ENCODE results near the gene EFNA4.

EFNA4 gene

DNA sequence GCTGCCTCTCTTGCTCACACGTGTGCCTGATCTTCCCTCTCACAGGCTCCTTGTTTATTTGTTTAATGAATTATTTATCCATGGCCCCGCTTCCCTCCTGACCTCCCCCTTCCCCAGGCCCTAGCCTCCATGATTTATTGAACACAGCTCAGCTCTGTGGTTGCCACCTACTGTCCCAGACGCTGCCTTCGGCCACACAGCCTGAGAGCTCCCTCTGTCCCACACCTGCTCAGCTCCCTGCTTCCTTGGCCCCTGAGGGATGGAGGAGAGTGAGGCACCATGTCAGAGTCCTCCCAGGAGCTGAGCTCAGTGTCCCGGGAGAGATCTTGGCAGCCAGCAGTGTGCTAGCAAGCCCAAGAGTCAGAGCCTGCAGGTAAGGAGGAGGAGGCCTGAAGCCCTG is 12.0 kb downstream of the EFNA4 start:
- DNase-seq: no peak

- no peak for DNase-seq
Measured at GRCh38 chr1:155076371-155076770, 12.8 kb downstream of the EFNA4 start.

DNA sequence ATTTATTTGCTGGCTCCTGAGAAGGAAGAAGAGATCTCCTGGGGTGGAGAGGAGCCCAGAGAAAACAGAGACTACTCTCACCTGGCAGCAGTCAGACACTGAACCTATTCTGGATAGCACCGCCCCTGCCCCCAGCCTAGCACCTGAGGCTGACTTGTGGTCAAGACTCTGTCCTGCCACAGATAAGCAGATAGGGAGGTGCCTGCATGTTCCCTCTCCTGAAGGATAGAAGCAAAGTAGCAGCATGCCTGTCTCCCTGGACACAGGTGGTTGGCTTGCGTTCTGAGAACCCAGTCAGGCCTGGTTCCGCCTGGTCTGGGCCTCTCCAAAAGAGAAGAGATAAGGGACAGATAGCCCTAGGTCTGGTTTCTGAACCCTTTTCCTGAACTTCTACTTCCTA is 13.8 kb downstream of the EFNA4 start:
- DNase-seq: no peak

DNA sequence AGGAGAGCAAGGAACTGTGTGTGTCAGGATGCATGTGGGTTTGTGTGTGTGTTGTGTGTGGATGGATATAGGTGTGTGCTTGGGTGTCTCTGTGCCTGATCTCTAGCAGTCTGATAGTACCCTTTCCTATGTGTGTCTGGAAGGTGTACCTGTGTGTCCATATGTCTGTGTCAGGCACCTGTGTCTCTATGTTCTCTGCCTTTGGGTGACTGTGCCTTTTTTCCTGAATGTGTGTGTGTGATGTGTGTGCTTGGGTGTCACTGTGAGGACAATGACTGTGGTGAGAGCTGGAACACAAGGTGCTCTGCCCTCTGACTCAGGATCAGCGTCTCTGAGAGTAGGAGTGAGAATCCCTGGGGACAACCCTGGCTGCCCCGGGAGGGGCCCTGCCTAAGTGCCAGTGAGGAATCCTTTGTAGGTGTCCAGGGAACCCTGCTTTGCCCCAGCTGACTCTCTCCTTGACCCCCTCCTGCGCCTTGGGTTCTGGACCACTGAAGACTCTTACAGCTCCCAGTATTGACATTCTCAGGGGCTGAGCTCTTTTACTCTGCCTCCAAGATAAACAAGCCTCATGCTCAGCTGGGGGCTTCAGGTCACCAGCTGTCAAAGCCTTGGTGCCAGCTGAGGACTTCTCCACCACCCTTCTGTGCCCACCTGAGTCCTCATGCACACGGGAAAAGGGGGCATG is 14.4 kb downstream of the EFNA4 start:
- DNase-seq: no peak

GRCh38 chr1:155078469-155079209 is 15.1 kb downstream of the EFNA4 start, which contains the start of gene EFNA3:
TSS of gene EFNA3 (plus strand) at chr1:155078837. CDS start at chr1:155078942, 105 bp downstream.
- peak; percentile 28 for DNase-seq

DNA sequence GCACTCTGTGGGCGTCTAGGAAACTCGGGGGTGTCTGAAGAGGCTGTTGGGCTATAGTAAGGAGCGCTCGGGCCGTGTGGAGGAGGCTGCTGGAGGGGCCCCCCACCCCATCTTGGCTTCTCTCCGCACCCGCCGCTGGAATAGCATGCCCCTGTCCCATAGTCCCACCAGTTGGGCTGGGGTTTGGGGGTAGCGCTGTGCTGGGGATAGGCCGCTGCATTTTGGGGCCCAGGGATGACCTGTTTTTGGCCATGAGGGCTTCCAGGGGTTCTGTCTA is 15.6 kb downstream of the EFNA4 start:
- DNase-seq: no peak

- no peak for DNase-seq
Measured at GRCh38 chr1:155079487-155080311, 16.2 kb downstream of the EFNA4 start.

- DNase-seq: peak; percentile 77
Measured at GRCh38 chr1:155080312-155081228, 17.0 kb downstream of the EFNA4 start.

DNA sequence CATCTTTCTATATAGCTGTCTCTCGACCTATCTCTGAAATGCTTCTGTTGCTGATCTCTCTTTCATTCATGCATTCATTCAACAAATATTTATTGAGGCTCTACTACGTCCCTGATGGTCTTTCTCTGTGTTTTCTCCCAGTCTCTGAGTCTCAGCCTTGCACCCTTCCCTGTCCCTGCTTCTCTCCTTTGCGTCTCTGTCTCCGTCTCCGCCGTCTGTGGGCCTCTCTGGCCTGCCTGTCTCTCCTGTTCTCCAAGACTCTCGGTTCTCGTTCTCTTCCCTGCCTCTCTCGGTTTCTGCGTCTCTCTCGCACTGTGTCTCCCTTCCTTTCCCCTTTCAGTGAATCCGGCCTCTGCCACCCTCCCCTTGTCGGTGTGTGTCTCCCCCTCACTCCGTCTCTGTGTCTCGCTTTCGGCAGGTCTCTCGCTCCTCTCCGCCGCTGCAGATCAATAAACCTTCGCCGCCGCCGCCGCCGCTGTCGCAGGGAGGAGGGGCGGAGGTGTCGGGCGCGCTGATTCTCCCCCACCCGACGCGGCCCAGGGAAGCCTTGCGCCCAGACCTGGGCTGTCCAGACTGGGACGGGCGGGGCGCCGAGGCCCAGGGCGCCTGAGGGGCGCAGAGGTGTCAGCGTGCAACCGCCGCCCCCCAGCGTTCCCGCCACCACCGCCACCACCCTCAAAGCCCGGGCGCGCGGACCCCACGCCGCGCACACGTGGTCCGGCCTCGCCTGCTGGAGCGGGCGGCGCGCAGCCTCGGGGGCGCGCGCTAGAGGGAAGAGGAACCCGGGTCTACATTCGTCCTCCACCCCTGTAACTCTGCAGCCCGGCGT is 18.1 kb downstream of the EFNA4 start:
- no peak for DNase-seq

GRCh38 chr1:155082301-155083051 is 18.9 kb downstream of the EFNA4 start:
- no peak for DNase-seq

DNA sequence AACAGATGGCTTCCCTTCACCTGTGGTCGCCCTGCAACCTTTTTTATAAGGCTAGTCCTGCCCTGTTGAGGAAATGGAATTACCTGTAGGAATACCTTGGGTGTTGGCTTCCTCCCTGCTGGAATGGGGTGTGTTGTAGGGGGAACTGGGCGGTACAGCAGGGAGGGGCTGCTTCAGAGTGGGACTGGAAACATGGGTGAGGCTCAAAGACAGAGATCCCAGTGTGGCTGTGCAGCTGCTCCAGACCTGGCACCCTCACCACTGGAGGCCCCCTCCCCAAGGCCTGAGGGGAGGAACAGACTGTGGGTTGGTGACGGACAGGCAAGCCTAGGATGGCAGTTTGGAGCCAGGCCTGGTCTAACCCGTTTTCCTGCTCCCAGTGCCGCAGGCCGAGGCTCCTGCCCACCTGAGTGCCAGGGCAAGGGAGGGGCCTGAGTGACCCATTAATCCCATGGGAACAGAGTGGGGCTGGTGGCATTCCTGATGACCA is 19.6 kb downstream of the EFNA4 start:
- DNase-seq: no peak

GRCh38 chr1:155083865-155084721 is 20.6 kb downstream of the EFNA4 start:
- DNase-seq: no peak

DNA sequence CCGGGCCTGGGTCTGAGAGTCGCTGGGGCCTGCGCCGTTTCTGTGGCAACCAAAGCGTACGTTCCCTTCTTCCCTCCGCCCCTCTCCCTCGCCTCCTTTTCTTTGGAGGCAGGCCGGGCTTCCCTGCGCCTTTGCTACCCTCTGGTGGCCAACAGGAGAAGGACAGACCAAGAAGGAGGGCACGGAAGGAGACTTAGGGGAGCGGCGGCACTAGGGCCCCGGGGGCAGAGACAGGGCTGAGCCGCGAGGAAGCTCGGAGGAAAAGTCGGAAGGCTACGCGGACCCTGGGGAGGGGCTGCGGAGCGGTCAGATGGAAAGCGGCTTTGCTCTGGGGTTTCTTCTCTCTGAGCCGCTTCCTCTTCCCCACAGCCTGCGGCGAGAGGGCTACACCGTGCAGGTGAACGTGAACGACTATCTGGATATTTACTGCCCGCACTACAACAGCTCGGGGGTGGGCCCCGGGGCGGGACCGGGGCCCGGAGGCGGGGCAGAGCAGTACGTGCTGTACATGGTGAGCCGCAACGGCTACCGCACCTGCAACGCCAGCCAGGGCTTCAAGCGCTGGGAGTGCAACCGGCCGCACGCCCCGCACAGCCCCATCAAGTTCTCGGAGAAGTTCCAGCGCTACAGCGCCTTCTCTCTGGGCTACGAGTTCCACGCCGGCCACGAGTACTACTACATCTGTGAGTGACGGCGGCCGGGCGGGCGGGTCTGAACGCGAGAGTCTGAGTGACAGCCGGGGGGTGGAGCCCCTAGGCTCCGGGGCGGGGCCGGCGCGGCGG is 21.4 kb downstream of the EFNA4 start:
- peak; percentile 96 for DNase-seq

- DNase-seq: no peak
Measured at GRCh38 chr1:155085504-155086127, 22.1 kb downstream of the EFNA4 start.

DNA sequence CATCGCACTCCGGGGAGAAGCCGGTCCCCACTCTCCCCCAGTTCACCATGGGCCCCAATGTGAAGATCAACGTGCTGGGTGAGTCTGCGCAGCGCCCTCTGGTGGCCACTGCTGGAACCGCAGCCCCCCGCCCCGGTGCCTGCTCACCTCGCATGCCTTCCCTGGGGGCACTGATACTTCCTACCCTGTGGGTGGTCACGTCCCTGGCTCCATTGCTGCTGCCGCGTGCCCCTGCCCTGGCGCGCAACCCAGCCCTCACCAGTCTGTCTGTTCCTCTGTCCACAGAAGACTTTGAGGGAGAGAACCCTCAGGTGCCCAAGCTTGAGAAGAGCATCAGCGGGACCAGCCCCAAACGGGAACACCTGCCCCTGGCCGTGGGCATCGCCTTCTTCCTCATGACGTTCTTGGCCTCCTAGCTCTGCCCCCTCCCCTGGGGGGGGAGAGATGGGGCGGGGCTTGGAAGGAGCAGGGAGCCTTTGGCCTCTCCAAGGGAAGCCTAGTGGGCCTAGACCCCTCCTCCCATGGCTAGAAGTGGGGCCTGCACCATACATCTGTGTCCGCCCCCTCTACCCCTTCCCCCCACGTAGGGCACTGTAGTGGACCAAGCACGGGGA is 22.7 kb downstream of the EFNA4 start:
- peak; percentile 21 for DNase-seq

DNA sequence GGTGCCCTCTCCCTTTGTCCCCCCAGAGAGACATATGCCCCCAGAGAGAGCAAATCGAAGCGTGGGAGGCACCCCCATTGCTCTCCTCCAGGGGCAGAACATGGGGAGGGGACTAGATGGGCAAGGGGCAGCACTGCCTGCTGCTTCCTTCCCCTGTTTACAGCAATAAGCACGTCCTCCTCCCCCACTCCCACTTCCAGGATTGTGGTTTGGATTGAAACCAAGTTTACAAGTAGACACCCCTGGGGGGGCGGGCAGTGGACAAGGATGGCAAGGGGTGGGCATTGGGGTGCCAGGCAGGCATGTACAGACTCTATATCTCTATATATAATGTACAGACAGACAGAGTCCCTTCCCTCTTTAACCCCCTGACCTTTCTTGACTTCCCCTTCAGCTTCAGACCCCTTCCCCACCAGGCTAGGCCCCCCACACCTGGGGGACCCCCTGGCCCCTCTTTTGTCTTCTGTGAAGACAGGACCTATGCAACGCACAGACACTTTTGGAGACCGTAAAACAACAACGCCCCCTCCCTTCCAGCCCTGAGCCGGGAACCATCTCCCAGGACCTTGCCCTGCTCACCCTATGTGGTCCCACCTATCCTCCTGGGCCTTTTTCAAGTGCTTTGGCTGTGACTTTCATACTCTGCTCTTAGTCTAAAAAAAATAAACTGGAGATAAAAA is 23.5 kb downstream of the EFNA4 start:
- DNase-seq: no peak
